DOHH2 (cell line): ENCODE measurements around the gene ELAC2.

ENCODE experiments used
- H3F3A ChIP-seq: fragments of 200-600 bp; sonication (generic), shearing (Covaris generic); 2 replicates; pipeline ENCODE4 v1.6.0; 2016; ENCODE audit warnings: antibody characterized with exemption, mild to moderate bottlenecking; ENCODE audit not compliant: control insufficient read depth, insufficient read depth
- H3K27ac ChIP-seq: fragments of 200-600 bp; sonication (generic); 2 replicates; pipeline ENCODE4 v1.5.1; 2014; ENCODE audit warnings: low read depth, mild to moderate bottlenecking, low read length, moderate library complexity
- H3K27me3 ChIP-seq: fragments of 200-600 bp; sonication (generic); 2 replicates; pipeline ENCODE4 v1.6.1; 2014; ENCODE audit warnings: mild to moderate bottlenecking, low read length, mixed read lengths; ENCODE audit not compliant: control insufficient read depth
- H3K36me3 ChIP-seq: fragments of 200-600 bp; sonication (generic); 2 replicates; pipeline ENCODE4 v1.6.1; 2014; ENCODE audit warnings: mild to moderate bottlenecking, low read length, moderate library complexity, mixed read lengths; ENCODE audit not compliant: control insufficient read depth
- H3K4me1 ChIP-seq: fragments of 200-600 bp; sonication (generic); 2 replicates; pipeline ENCODE4 v1.6.1; 2014; ENCODE audit warnings: mild to moderate bottlenecking, low read length, mixed read lengths; ENCODE audit not compliant: control insufficient read depth
- H3K4me2 ChIP-seq: fragments of 200-600 bp; sonication (generic); 2 replicates; pipeline ENCODE4 v1.6.0; 2014; ENCODE audit warnings: mild to moderate bottlenecking, low read length, moderate library complexity
- H3K4me3 ChIP-seq: fragments of 200-600 bp; sonication (generic); 2 replicates; pipeline ENCODE4 v1.5.1; 2014; ENCODE audit warnings: mild to moderate bottlenecking, low read length, mixed read lengths
- H3K79me2 ChIP-seq: fragments of 200-600 bp; sonication (generic); 2 replicates; pipeline ENCODE4 v1.6.1; 2014; ENCODE audit warnings: mild to moderate bottlenecking, low read length, mixed read lengths; ENCODE audit not compliant: control insufficient read depth
- H3K9me2 ChIP-seq: fragments of 200-600 bp; sonication (generic); replicated peaks from 2 replicates; pipeline ENCODE4 v1.6.1; 2014; ENCODE audit warnings: mild to moderate bottlenecking, low read length, mixed read lengths; ENCODE audit not compliant: control insufficient read depth
- H3K9me3 ChIP-seq: fragments of 200-600 bp; sonication (generic); 2 replicates; pipeline ENCODE4 v1.6.1; 2014; ENCODE audit warnings: antibody characterized with exemption, low read length, mixed read lengths; ENCODE audit not compliant: control insufficient read depth, insufficient read depth
- H4K20me1 ChIP-seq: fragments of 200-600 bp; sonication (generic); 2 replicates; pipeline ENCODE4 v1.6.0; 2014; ENCODE audit warnings: low read depth, mild to moderate bottlenecking, antibody characterized with exemption, low read length, moderate library complexity; ENCODE audit not compliant: control insufficient read depth, insufficient read depth
- CTCF ChIP-seq: fragments of 200-600 bp; sonication (generic); IDR thresholded peaks from one replicate; pipeline ENCODE4 v1.5.1; 2014; ENCODE audit warnings: antibody characterized with exemption, mild to moderate bottlenecking, low read depth, low read length; ENCODE audit not compliant: poor library complexity, severe bottlenecking
- EZH2phosphoT487 ChIP-seq: fragments of 200-600 bp; sonication (generic); IDR thresholded peaks from 2 replicates; pipeline ENCODE4 v1.6.1; 2017; ENCODE audit warnings: borderline replicate concordance, mild to moderate bottlenecking, antibody characterized with exemption, low read length, moderate library complexity, mixed read lengths

Gene ELAC2

GRCh38 chr17:12990926-12991325, 26.9 kb downstream of the ELAC2 start:
- Histone ChIP-seq H3K27ac (no peak overlapping the region), H4K20me1 (no peaks in the 10 kb centered on the region)

GRCh38 chr17:12990041-12990808, 27.6 kb downstream of the ELAC2 start:
- TF ChIP-seq EZH2phosphoT487 (no peak), CTCF (no peak)
- no peak overlapping the region for H3K4me2 ChIP-seq
- no peaks in the 10 kb centered on the region for H4K20me1 ChIP-seq
- peaks cover 7% of the 10 kb centered on the region for H3K4me1 ChIP-seq
- no peak overlapping the region for H3K27ac ChIP-seq
- no peaks in the 10 kb centered on the region for H3K79me2 ChIP-seq
- H3K36me3 ChIP-seq, result peaks cover 55% of the 10 kb centered on the region
- no peaks in the 10 kb centered on the region for H3F3A ChIP-seq
- H3K4me3 ChIP-seq, result no peak overlapping the region
- no peaks in the 10 kb centered on the region for H3K27me3 ChIP-seq
- no peaks in the 10 kb centered on the region for H3K9me3 ChIP-seq
- H3K9me2 ChIP-seq, result no peaks in the 10 kb centered on the region

More at GRCh38 chr17:12990926-12991325, 26.9 kb downstream of the ELAC2 start:
- TF ChIP-seq EZH2phosphoT487, result no peak
- no peak for TF ChIP-seq CTCF
- Histone ChIP-seq H3K36me3 (peaks cover 62% of the 10 kb centered on the region), H3K79me2 (no peaks in the 10 kb centered on the region), H3K27me3 (no peaks in the 10 kb centered on the region), H3K4me3 (no peak overlapping the region), H3K9me2 (no peaks in the 10 kb centered on the region), H3K9me3 (no peaks in the 10 kb centered on the region), H3K4me2 (no peak overlapping the region), H3F3A (no peaks in the 10 kb centered on the region), H3K4me1 (peaks cover 7% of the 10 kb centered on the region)

GRCh38 chr17:12987120-12987519, 30.7 kb downstream of the ELAC2 start:
- peaks cover 13% of the 10 kb centered on the region for H3K4me1 ChIP-seq
- H3K27me3 ChIP-seq, result no peaks in the 10 kb centered on the region
- H3K9me2 ChIP-seq, result no peaks in the 10 kb centered on the region
- H3K9me3 ChIP-seq, result no peaks in the 10 kb centered on the region
- no peak overlapping the region for H3K4me3 ChIP-seq
- H3K36me3 ChIP-seq, result peaks cover 24% of the 10 kb centered on the region
- H3K79me2 ChIP-seq, result no peaks in the 10 kb centered on the region
- H3F3A ChIP-seq, result no peaks in the 10 kb centered on the region
- no peak overlapping the region for H3K27ac ChIP-seq
- no peak overlapping the region for H3K4me2 ChIP-seq
- TF ChIP-seq CTCF (no peak), EZH2phosphoT487 (no peak)
- H4K20me1 ChIP-seq, result no peaks in the 10 kb centered on the region
